Thoracic aorta (tissue), 2 donors: ENCODE measurements around the gene TMEM119. TPM values are rescaled to one million over a fixed set of nuclear protein-coding genes. Genes with fewer than 3 reads are reported as not detected.

ENCODE experiments used
- ATAC-seq: fragments of 150-250 bp; one replicate; pipeline ENCODE4 v1.8.0; 2017; ENCODE audit warnings: low read depth; ENCODE audit not compliant: insufficient number of reproducible peaks, low FRiP score
- DNase-seq: peaks from one replicate; pipeline ENCODE4 v3.0.0-alpha.2; 2020; ENCODE audit warnings: low spot score
- H3K27ac ChIP-seq, 2 donors: fragments of 200-600 bp; sonication (generic); 1 replicate in 1 of 2; 2 replicates in 1 of 2; pipeline ENCODE4 v1.5.1; 2016; ENCODE audit warnings: mild to moderate bottlenecking in 2 of 2, moderate library complexity in 2 of 2
- H3K27me3 ChIP-seq: fragments of 200-600 bp; sonication (generic); replicated peaks from 2 replicates; pipeline ENCODE4 v1.6.0; 2016; ENCODE audit warnings: mild to moderate bottlenecking; ENCODE audit not compliant: insufficient read depth
- H3K36me3 ChIP-seq: fragments of 200-600 bp; sonication (generic); one replicate; pipeline ENCODE4 v1.5.1; 2016
- H3K4me1 ChIP-seq, 2 donors: fragments of 200-600 bp; sonication (generic); 1 replicate in 1 of 2; 2 replicates in 1 of 2; pipeline versions ENCODE4 v1.5.1 to v1.6.0; 2016; ENCODE audit warnings: low read depth in 2 of 2, mild to moderate bottlenecking in 1 of 2; ENCODE audit not compliant: control insufficient read depth in 1 of 2
- H3K4me3 ChIP-seq: fragments of 200-600 bp; sonication (generic); 2 replicates; pipeline ENCODE4 v1.5.1; 2016; ENCODE audit warnings: mild to moderate bottlenecking
- H3K9me3 ChIP-seq: fragments of 200-600 bp; sonication (generic); 2 replicates; pipeline ENCODE4 v1.5.1; 2016
- CTCF ChIP-seq: fragments of 200-600 bp; sonication (generic); IDR thresholded peaks from one replicate; pipeline ENCODE4 v1.5.1; 2019; ENCODE audit warnings: antibody characterized with exemption
- total RNA-seq, 2 donors: library from RNA; depleted of rRNA; stranded (reverse); fragments of >200 nt; gene quantifications; one replicate each; pipeline versions ENCODE4 v1.1.0 to v1.2.3, GENCODE V29; 2016

Gene TMEM119
- total RNA-seq, 2 donors from 2014 or later = 4.1 to 4.6 TPM

GRCh38 chr12:108627134-108627920, 29.4 kb upstream of the TMEM119 start:
- DNase-seq (no peak), ATAC-seq (no peak)
- TF ChIP-seq CTCF = no peak
- Histone ChIP-seq H3K27me3 (no peaks in the 10 kb centered on the region), H3K4me1 (peaks cover 6 to 9% of the 10 kb centered on the region in 2 donors), H3K27ac (no peak overlapping the region), H3K4me3 (no peak overlapping the region), H3K9me3 (no peaks in the 10 kb centered on the region), H3K36me3 (no peaks in the 10 kb centered on the region)

GRCh38 chr12:108625228-108625627, 27.3 kb upstream of the TMEM119 start:
- DNase-seq = no peak
- TF ChIP-seq CTCF = no peak

GRCh38 chr12:108623577-108623976, 25.7 kb upstream of the TMEM119 start:
- Histone ChIP-seq H3K36me3 (no peaks in the 10 kb centered on the region), H3K27me3 (no peaks in the 10 kb centered on the region), H3K4me3 (no peak overlapping the region), H3K4me1 (peaks cover 0 to under 1% of the 10 kb centered on the region in 2 donors), H3K9me3 (no peaks in the 10 kb centered on the region), H3K27ac (no peak overlapping the region)
- DNase-seq (no peak), ATAC-seq (no peak)
- TF ChIP-seq CTCF = no peak

More at GRCh38 chr12:108625228-108625627, 27.3 kb upstream of the TMEM119 start:
- no peak for ATAC-seq
- Histone ChIP-seq H3K4me3 (no peak overlapping the region), H3K9me3 (no peaks in the 10 kb centered on the region), H3K27ac (no peak overlapping the region), H3K36me3 (no peaks in the 10 kb centered on the region), H3K27me3 (no peaks in the 10 kb centered on the region), H3K4me1 (peaks cover 5 to 9% of the 10 kb centered on the region in 2 donors)

- H3K27ac ChIP-seq = no peak overlapping the region
- TF ChIP-seq CTCF = no peak
- no peaks in the 10 kb centered on the region for H3K9me3 ChIP-seq
- ATAC-seq (no peak), DNase-seq (no peak)
- no peaks in the 10 kb centered on the region for H3K4me1 ChIP-seq
- H3K27me3 ChIP-seq = no peaks in the 10 kb centered on the region
- H3K36me3 ChIP-seq = no peaks in the 10 kb centered on the region
- no peak overlapping the region for H3K4me3 ChIP-seq
These were observed 25.1 kb upstream of the TMEM119 start for GRCh38 chr12:108622921-108623514.

GRCh38 chr12:108622421-108622820, 24.5 kb upstream of the TMEM119 start:
- Histone ChIP-seq H3K9me3 (no peaks in the 10 kb centered on the region), H3K4me1 (no peaks in the 10 kb centered on the region), H3K36me3 (no peaks in the 10 kb centered on the region), H3K27ac (no peak overlapping the region), H3K4me3 (no peak overlapping the region), H3K27me3 (no peaks in the 10 kb centered on the region)
- TF ChIP-seq CTCF = no peak
- ATAC-seq (no peak), DNase-seq (no peak)
